GM23338 (cell line): ENCODE results near the gene GGA1. TPM values are rescaled to one million over a fixed set of nuclear protein-coding genes. Genes with fewer than 3 reads are reported as not detected.
A peak's percentile ranks its signal among the peaks of the same experiment; 100 is the strongest.

Source experiments
- ATAC-seq: fragments of 200-7000 bp; cut with Tn5 transposase; 3 replicates; pipeline ENCODE4 v1.9.1; 2020
- DNase-seq: peaks from one replicate; pipeline ENCODE4 v3.0.0-alpha.2; 2015; ENCODE audit warnings: low spot score
- H2AFZ ChIP-seq: fragments of 200-600 bp; sonication (generic); 2 replicates; pipeline ENCODE4 v1.8.0; 2016; ENCODE audit warnings: antibody characterized with exemption, mild to moderate bottlenecking, moderate library complexity
- H3F3A ChIP-seq: fragments of 200-600 bp; sonication (generic); replicated peaks from 2 replicates; pipeline ENCODE4 v1.8.0; 2017; ENCODE audit warnings: antibody characterized with exemption, mixed run types, low read depth
- H3K27ac ChIP-seq: fragments of 200-600 bp; sonication (generic); 2 replicates; pipeline ENCODE4 v1.6.1; 2016; ENCODE audit warnings: low read depth
- H3K27me3 ChIP-seq: fragments of 200-600 bp; sonication (generic); 2 replicates; pipeline ENCODE4 v1.8.0; 2016; ENCODE audit warnings: mild to moderate bottlenecking, mixed run types, moderate library complexity; ENCODE audit not compliant: insufficient read depth
- H3K36me3 ChIP-seq: fragments of 200-600 bp; sonication (generic); 2 replicates; pipeline ENCODE4 v1.8.0; 2016; ENCODE audit warnings: mild to moderate bottlenecking; ENCODE audit not compliant: insufficient read depth
- H3K4me1 ChIP-seq: fragments of 200-600 bp; sonication (generic); 2 replicates; pipeline ENCODE4 v1.8.0; 2016; ENCODE audit warnings: mild to moderate bottlenecking, moderate library complexity; ENCODE audit not compliant: insufficient read depth
- H3K4me2 ChIP-seq: fragments of 200-600 bp; sonication (generic); 2 replicates; pipeline ENCODE4 v1.7.1; 2017; ENCODE audit warnings: mixed run types
- H3K4me3 ChIP-seq: fragments of 200-600 bp; sonication (generic); 2 replicates; pipeline ENCODE4 v1.6.1; 2016; ENCODE audit warnings: mixed run types
- H3K79me2 ChIP-seq: fragments of 200-600 bp; sonication (generic); replicated peaks from 2 replicates; pipeline ENCODE4 v1.8.0; 2017; ENCODE audit warnings: mild to moderate bottlenecking; ENCODE audit not compliant: insufficient read depth
- H3K9me2 ChIP-seq: fragments of 200-600 bp; sonication (generic); 2 replicates; pipeline ENCODE4 v1.8.0; 2017; ENCODE audit not compliant: insufficient read depth
- H4K20me1 ChIP-seq: fragments of 200-600 bp; sonication (generic); replicated peaks from 2 replicates; pipeline ENCODE4 v1.8.0; 2017; ENCODE audit warnings: mild to moderate bottlenecking; ENCODE audit not compliant: insufficient read depth
- H3K27ac Mint-ChIP-seq: 2 replicates; pipeline ENCODE4 v1.8.0; 2020; ENCODE audit warnings: inconsistent platforms, mild to moderate bottlenecking, moderate library complexity, mixed read lengths
- H3K27me3 Mint-ChIP-seq: 3 replicates; pipeline ENCODE4 v1.8.0; 2022; ENCODE audit warnings: low read depth, mild to moderate bottlenecking, moderate library complexity, mixed read lengths, inconsistent platforms; ENCODE audit not compliant: insufficient read depth, poor library complexity
- H3K36me3 Mint-ChIP-seq: 3 replicates; pipeline ENCODE4 v1.8.0; 2021; ENCODE audit warnings: low read depth, mild to moderate bottlenecking, inconsistent platforms, moderate library complexity, mixed read lengths
- H3K4me1 Mint-ChIP-seq: 3 replicates; pipeline ENCODE4 v1.8.0; 2020; ENCODE audit warnings: mild to moderate bottlenecking, inconsistent platforms, mixed read lengths
- H3K4me3 Mint-ChIP-seq: 3 replicates; pipeline ENCODE4 v1.8.0; 2021; ENCODE audit warnings: moderate library complexity, mild to moderate bottlenecking, inconsistent platforms, mixed read lengths
- H3K9me3 Mint-ChIP-seq: 3 replicates; pipeline ENCODE4 v1.8.0; 2020; ENCODE audit warnings: moderate library complexity, mild to moderate bottlenecking, inconsistent platforms, mixed read lengths
- CREB1 ChIP-seq: fragments of 250-450 bp; sonication (Bioruptor Pico); IDR thresholded peaks from 2 replicates; pipeline ENCODE4 v1.5.0; 2020; ENCODE audit warnings: low read depth, mild to moderate bottlenecking, moderate library complexity
- EZH2phosphoT487 ChIP-seq: fragments of 200-600 bp; sonication (generic); IDR thresholded peaks from one replicate; pipeline ENCODE4 v1.8.1; 2018; ENCODE audit warnings: antibody characterized with exemption; ENCODE audit not compliant: unreplicated experiment
- NANOG ChIP-seq: IDR thresholded peaks from 2 replicates; pipeline ENCODE4 v1.6.1; 2016; ENCODE audit warnings: antibody characterized with exemption, borderline replicate concordance
- POLR2AphosphoS5 ChIP-seq: IDR thresholded peaks from 2 replicates; pipeline ENCODE4 v1.6.1; 2016; ENCODE audit warnings: antibody characterized with exemption, low read depth
- STAT1 ChIP-seq: IDR thresholded peaks from one replicate; pipeline ENCODE4 v1.6.1; 2016; ENCODE audit warnings: antibody characterized with exemption; ENCODE audit not compliant: unreplicated experiment
- ZNF331 ChIP-seq: fragments of 250-450 bp; sonication (Bioruptor Pico); IDR thresholded peaks from 2 replicates; pipeline ENCODE4 v1.5.0; 2020; ENCODE audit warnings: low read depth, mild to moderate bottlenecking, moderate library complexity
- polyA plus RNA-seq: library from polyadenylated mRNA; unstranded; fragments of >200 nt; fragmentation: Nextera tagmentation; extraction: Ambion mirVana; gene quantifications from 2 replicates; pipeline ENCODE4 v1.2.1, GENCODE V29; 2016
- total RNA-seq: library from RNA; depleted of rRNA; stranded (reverse); fragments of >200 nt; shearing (Covaris generic); gene quantifications from 2 replicates; pipeline ENCODE4 v1.2.3, GENCODE V29; 2014
- TF ChIP-seq, protein P1 (sequence below), 2 experiments: fragments of 200-600 bp in 1 of 2; sonication (generic) in 1 of 2; conservative IDR thresholded peaks; 2 replicates each; pipeline versions ENCODE4 v1.5.1 to v1.6.1; 2016 to 2017; ENCODE audit warnings: antibody characterized with exemption in 2 of 2, low read depth in 2 of 2, mild to moderate bottlenecking in 2 of 2, moderate library complexity in 1 of 2

The GGA1 gene
- total and polyA plus RNA-seq, 2 experiments from 2014 or later = 36.9 to 57.1 TPM

DNA sequence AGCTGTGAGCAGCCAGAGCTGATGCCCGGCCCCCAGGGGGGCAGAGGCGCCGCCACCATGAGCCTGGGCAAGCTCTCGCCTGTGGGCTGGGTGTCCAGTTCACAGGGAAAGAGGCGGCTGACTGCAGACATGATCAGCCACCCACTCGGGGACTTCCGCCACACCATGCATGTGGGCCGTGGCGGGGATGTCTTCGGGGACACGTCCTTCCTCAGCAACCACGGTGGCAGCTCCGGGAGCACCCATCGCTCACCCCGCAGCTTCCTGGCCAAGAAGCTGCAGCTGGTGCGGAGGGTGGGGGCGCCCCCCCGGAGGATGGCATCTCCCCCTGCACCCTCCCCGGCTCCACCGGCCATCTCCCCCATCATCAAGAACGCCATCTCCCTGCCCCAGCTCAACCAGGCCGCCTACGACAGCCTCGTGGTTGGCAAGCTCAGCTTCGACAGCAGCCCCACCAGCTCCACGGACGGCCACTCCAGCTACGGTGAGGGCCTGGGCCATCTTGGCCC, 42.3 kb upstream of the GGA1 start (continued):
- TF ChIP-seq EZH2phosphoT487 = no peak
- no peak for TF ChIP-seq NANOG
- no peak for TF ChIP-seq POLR2AphosphoS5

DNA sequence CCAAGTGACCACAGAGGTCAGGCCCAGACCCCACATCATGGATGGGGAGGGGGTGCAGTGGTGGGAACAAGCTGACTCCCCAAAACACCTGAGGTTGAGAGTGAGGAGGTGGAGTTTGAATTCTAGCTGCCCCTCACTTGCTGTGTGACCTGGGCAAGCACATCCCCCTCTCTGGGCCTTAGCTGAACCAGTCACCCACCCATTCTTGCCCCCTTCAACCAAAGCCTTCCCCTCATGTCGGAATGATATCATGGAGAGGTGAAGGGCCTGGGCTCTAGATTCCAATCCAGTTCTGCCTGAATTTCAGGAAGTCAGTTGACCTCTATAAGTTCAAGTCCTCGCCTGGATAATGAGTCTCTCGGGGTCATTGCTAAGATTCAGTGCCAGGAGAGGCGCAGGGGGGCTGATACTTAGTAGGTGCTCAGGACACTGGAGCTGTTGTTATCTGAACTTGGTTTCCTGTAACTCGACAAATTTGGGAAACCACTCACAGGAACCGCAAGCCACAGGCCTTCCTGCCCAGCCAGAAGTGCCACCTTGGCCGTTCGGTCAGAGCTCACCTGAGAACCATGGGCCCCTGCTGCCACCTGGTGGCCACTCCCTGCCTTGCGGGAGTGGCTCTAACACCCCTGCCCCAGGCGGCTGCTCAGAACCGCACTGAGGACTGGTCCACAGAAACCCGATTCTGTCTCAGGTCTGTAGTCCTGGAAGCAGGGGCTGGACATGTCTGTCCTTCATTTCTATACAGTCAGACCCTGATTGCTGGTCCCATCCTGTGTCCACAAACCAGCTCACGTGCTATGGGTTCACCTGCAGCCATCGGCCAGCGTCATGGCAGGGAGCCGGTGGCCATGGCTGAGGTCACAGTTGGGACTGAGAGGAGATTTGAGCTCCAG, 41.5 kb upstream of the GGA1 start:
- Mint-ChIP-seq H3K27ac (no peak overlapping the region), H3K4me1 (peaks cover 51% of the 10 kb centered on the region), H3K4me3 (no peak overlapping the region; the same call in 2 of the 3 replicates), H3K27me3 (peaks cover 16% of the 10 kb centered on the region), H3K9me3 (no peaks in the 10 kb centered on the region; the same call in 2 of the 3 replicates), H3K36me3 (peaks cover 9% of the 10 kb centered on the region)
- peaks cover 15% of the 10 kb centered on the region for H3K79me2 ChIP-seq
- H3K4me2 ChIP-seq = no peak overlapping the region
- no peaks in the 10 kb centered on the region for H4K20me1 ChIP-seq
- ATAC-seq (peak; percentile 83), DNase-seq (peak; percentile 93)
- no peak overlapping the region for H2AFZ ChIP-seq
- peaks cover 32% of the 10 kb centered on the region for H3K4me1 ChIP-seq
- TF ChIP-seq CREB1 (CRISPR knock-in tag) (no peak), POLR2AphosphoS5 (peak; percentile 45; the same call in 1 of the 2 replicates), EZH2phosphoT487 (no peak)
- TF ChIP-seq, protein P1, sequence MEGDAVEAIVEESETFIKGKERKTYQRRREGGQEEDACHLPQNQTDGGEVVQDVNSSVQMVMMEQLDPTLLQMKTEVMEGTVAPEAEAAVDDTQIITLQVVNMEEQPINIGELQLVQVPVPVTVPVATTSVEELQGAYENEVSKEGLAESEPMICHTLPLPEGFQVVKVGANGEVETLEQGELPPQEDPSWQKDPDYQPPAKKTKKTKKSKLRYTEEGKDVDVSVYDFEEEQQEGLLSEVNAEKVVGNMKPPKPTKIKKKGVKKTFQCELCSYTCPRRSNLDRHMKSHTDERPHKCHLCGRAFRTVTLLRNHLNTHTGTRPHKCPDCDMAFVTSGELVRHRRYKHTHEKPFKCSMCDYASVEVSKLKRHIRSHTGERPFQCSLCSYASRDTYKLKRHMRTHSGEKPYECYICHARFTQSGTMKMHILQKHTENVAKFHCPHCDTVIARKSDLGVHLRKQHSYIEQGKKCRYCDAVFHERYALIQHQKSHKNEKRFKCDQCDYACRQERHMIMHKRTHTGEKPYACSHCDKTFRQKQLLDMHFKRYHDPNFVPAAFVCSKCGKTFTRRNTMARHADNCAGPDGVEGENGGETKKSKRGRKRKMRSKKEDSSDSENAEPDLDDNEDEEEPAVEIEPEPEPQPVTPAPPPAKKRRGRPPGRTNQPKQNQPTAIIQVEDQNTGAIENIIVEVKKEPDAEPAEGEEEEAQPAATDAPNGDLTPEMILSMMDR (conservative IDR thresholded peaks at IDR 0.05; ENCODE audit: low read depth in 2 of 2) = peak; percentile 94 to 99
- peaks cover 12% of the 10 kb centered on the region; the same call in 1 of the 2 replicates for H3F3A ChIP-seq
- H3K9me2 ChIP-seq = no peaks in the 10 kb centered on the region
- no peaks in the 10 kb centered on the region for H3K36me3 ChIP-seq
- peaks cover under 1% of the 10 kb centered on the region; the same call in 1 of the 2 replicates for H3K27me3 ChIP-seq
- H3K27ac ChIP-seq = 0 out of 2 replicates have a peak overlapping the region, but pooled peaks have one; percentile 79
- H3K4me3 ChIP-seq = no peak overlapping the region

DNA sequence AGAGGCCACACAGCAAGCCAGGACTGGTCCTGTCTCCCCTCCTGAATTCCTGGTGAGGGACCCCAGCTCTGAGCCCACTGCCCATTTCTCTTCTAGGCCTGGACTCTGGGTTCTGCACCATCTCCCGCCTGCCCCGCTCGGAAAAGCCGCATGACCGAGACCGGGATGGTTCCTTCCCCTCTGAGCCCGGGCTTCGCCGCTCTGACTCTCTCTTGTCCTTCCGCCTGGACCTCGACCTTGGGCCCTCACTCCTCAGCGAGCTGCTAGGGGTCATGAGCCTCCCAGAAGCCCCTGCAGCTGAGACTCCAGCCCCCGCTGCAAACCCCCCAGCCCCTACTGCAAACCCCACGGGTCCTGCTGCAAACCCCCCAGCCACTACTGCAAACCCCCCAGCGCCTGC, 40.6 kb upstream of the GGA1 start:
- Mint-ChIP-seq H3K4me1 (peaks cover 45% of the 10 kb centered on the region), H3K4me3 (no peak overlapping the region; the same call in 2 of the 3 replicates), H3K27me3 (peaks cover 13% of the 10 kb centered on the region), H3K27ac (no peak overlapping the region), H3K9me3 (no peaks in the 10 kb centered on the region), H3K36me3 (peaks cover 8% of the 10 kb centered on the region)
- Histone ChIP-seq H3K4me3 (no peak overlapping the region), H2AFZ (no peak overlapping the region), H3K36me3 (no peaks in the 10 kb centered on the region), H3K4me1 (peaks cover 31% of the 10 kb centered on the region), H3F3A (peaks cover 12% of the 10 kb centered on the region; the same call in 1 of the 2 replicates), H3K27me3 (no peaks in the 10 kb centered on the region), H4K20me1 (no peaks in the 10 kb centered on the region), H3K9me2 (no peaks in the 10 kb centered on the region), H3K27ac (no peak overlapping the region), H3K4me2 (no peak overlapping the region), H3K79me2 (peaks cover 8% of the 10 kb centered on the region; the same call in 1 of the 2 replicates)
- no peak for ATAC-seq
- TF ChIP-seq ZNF331 (CRISPR knock-in tag) (no peak), STAT1 (no peak)
- DNase-seq = no peak
